Measurements from ENCODE around the gene RREB1. TPM values are rescaled to one million over a fixed set of nuclear protein-coding genes. Genes with fewer than 3 reads are reported as not detected.

The RREB1 gene
- total RNA-seq, 1 experiment from 2014 or later: 16.2 TPM

GRCh38 chr6:7100072-7100752, 7.5 kb upstream of the RREB1 start:
- no peak for DNase-seq (ENCODE audit: low read depth)

GRCh38 chr6:7100753-7101081, 7.0 kb upstream of the RREB1 start:
- DNase-seq (ENCODE audit: low read depth): no peak

- DNase-seq (ENCODE audit: low read depth): no peak
Observed at GRCh38 chr6:7101290-7101689, 6.5 kb upstream of the RREB1 start.

GRCh38 chr6:7104752-7105151, 3.0 kb upstream of the RREB1 start:
- no peak for DNase-seq (ENCODE audit: low read depth)

GRCh38 chr6:7106215-7106751, 1.5 kb upstream of the RREB1 start:
- peak; percentile 44 for DNase-seq (ENCODE audit: low read depth)

- DNase-seq (ENCODE audit: low read depth): no peak
Observed at GRCh38 chr6:7106752-7107577, 796 bp upstream of the RREB1 start.

- DNase-seq (ENCODE audit: low read depth): peak; percentile 72
Observed at GRCh38 chr6:7108196-7108963, 619 bp downstream of the RREB1 start.

GRCh38 chr6:7108964-7109836, 1.4 kb downstream of the RREB1 start:
- DNase-seq (ENCODE audit: low read depth): peak; percentile 83

- no peak for DNase-seq (ENCODE audit: low read depth)
Observed at GRCh38 chr6:7110092-7110792, 2.5 kb downstream of the RREB1 start.

- no peak for DNase-seq (ENCODE audit: low read depth)
Observed at GRCh38 chr6:7111095-7111690, 3.4 kb downstream of the RREB1 start.

GRCh38 chr6:7112171-7112570, 4.4 kb downstream of the RREB1 start:
- DNase-seq (ENCODE audit: low read depth): no peak

GRCh38 chr6:7112741-7113313, 5.1 kb downstream of the RREB1 start:
- DNase-seq (ENCODE audit: low read depth): no peak

- DNase-seq (ENCODE audit: low read depth): no peak
Observed at GRCh38 chr6:7114744-7115458, 7.1 kb downstream of the RREB1 start.

- no peak for DNase-seq (ENCODE audit: low read depth)
Observed at GRCh38 chr6:7115543-7116231, 7.9 kb downstream of the RREB1 start.

- DNase-seq (ENCODE audit: low read depth): no peak
Observed at GRCh38 chr6:7119272-7119801, 11.6 kb downstream of the RREB1 start.

- DNase-seq (ENCODE audit: low read depth): no peak
Observed at GRCh38 chr6:7121700-7122241, 14.0 kb downstream of the RREB1 start.

GRCh38 chr6:7122684-7123083, 14.9 kb downstream of the RREB1 start:
- no peak for DNase-seq (ENCODE audit: low read depth)

- DNase-seq (ENCODE audit: low read depth): no peak
Observed at GRCh38 chr6:7124114-7124513, 16.4 kb downstream of the RREB1 start.

Measured in M059J (cell line).